Ovary (tissue), 9 donors: ENCODE data around the gene ARMH3. TPM values are rescaled to one million over a fixed set of nuclear protein-coding genes. Genes with fewer than 3 reads are reported as not detected.
A peak's percentile ranks its signal among the peaks of the same experiment; 100 is the strongest.

ENCODE experiments used
- DNase-seq, 5 donors: peaks; one replicate each; pipeline ENCODE4 v3.0.0-alpha.2; 2019 to 2020
- H3K27ac ChIP-seq, 2 donors: fragments of 200-600 bp; one replicate each; pipeline versions ENCODE4 v1.5.1 to v1.8.0; 2019 to 2022
- H3K27me3 ChIP-seq: fragments of 200-600 bp; one replicate; pipeline ENCODE4 v1.8.0; 2022
- H3K36me3 ChIP-seq: fragments of 200-600 bp; sonication (generic); one replicate; pipeline ENCODE4 v1.5.1; 2019
- H3K4me1 ChIP-seq: one replicate; pipeline ENCODE4 v1.8.1; 2013; ENCODE audit warnings: mild to moderate bottlenecking, moderate library complexity; ENCODE audit not compliant: insufficient read depth
- H3K4me3 ChIP-seq: fragments of 200-600 bp; sonication (generic); one replicate; pipeline ENCODE4 v1.5.1; 2017
- H3K9me3 ChIP-seq, 2 donors: fragments of 200-600 bp in 1 of 2; sonication (generic) in 1 of 2; one replicate each; pipeline versions ENCODE4 v1.5.1 to v1.8.1; 2013 to 2019; ENCODE audit warnings: mild to moderate bottlenecking in 1 of 2, moderate library complexity in 1 of 2
- EP300 ChIP-seq: sonication (generic); formaldehyde crosslinking; IDR thresholded peaks from one replicate; pipeline ENCODE4 v1.6.1; 2017; ENCODE audit warnings: antibody characterized with exemption
- POLR2A ChIP-seq: fragments of 450-650 bp; IDR thresholded peaks from one replicate; pipeline ENCODE4 v1.6.1; 2017; ENCODE audit warnings: antibody characterized with exemption, mild to moderate bottlenecking, moderate library complexity
- WGBS, 3 donors: extraction: QIAGEN DNeasy Blood & Tissue Kit in 1 of 3; methylation state at CpG; one replicate each; pipeline versions ENCODE4 v1.1.5 to v1.1.7; 2013 to 2017; 5-methylcytosine and 5-hydroxymethylcytosine counted together
- intact Hi-C, 4 donors: fragments of 100-400 bp; cut with DNase I; formaldehyde crosslinking; loops; one replicate each; pipeline versions ENCODE4 v1.11.0 to v1.15.1; 2022 to 2023
- polyA plus RNA-seq, 2 donors: library from polyadenylated mRNA; stranded (reverse); fragments of 200-250 nt in 1 of 2; fragments of 350-450 nt in 1 of 2; fragmentation: Illumina TruSeq in 1 of 2; extraction: RNeasy Lipid Tissue Mini Kit (QIAGEN cat#74804) in 1 of 2; gene quantifications; one replicate each; pipeline ENCODE4 v1.2.3, GENCODE V29; 2013 to 2014
- total RNA-seq, 7 donors: library from RNA; depleted of rRNA in 2 of 7; stranded (reverse); fragments of >200 nt in 2 of 7; fragmentation: NEBNext Ultra II Directional in 3 of 7; extraction: Animal tissue kit (Norgen Biotek cat#: 25700) in 3 of 7; gene quantifications; one replicate each; pipeline versions ENCODE4 v1.1.0 to v1.2.4, GENCODE V29; 2016 to 2023
- TF ChIP-seq, protein P1 (sequence below), 3 donors: fragments of 450-650 bp in 2 of 3; fragments of 200-600 bp in 1 of 3; IDR thresholded peaks; one replicate each; pipeline versions ENCODE4 v1.5.1 to v1.8.0; 2016 to 2022; ENCODE audit warnings: antibody characterized with exemption in 3 of 3, mild to moderate bottlenecking in 1 of 3
- donor health status: DM: no; HTN: no; CAD: no; lungs with moderate emphysema.
- donor health status: DM: no; HTN: no; CAD: no.
- donor health status: Bipolar disorder and iron deficiency.
- donor health status: DM: yes; HTN: yes; CAD: no.
- donor health status: DM: no; HTN: no; CAD: no.
- donor health status: DM: yes; HTN: yes; CAD: no.

Gene ARMH3
- total and polyA plus RNA-seq, 9 donors = 9.1 to 24.2 (median 18.1) TPM

DNA sequence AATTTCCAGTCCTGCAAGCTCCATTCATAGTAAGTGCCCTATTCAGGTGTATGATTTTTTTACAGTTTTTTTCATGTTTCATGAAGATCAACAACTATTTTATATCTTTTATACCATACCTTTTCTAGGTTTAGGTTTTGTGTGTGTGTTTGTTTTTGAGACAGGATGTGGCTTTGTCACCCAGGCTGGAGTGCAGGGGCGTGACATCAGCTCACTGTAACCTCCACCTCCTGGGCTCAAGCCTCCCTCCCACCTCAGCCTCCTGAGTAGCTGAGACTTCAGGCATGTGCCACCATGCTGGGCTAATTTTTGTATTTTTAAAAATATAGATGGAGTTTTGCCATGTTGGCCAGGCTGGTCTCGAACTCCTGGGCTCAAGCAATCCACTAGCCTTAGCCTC is 35.0 kb downstream of the ARMH3 start:
- Histone ChIP-seq H3K4me1 (no peaks in the 10 kb centered on the region), H3K27me3 (no peaks in the 10 kb centered on the region), H3K27ac (no peak overlapping the region), H3K36me3 (no peaks in the 10 kb centered on the region), H3K4me3 (no peak overlapping the region), H3K9me3 (no peaks in the 10 kb centered on the region)
- WGBS, 3 donors = 96 to 100% (median 100%) methylated on average over 2 of the region's 2 CpGs
- TF ChIP-seq POLR2A (no peak), EP300 (no peak)
- no peak for DNase-seq
- intact Hi-C loops = no loop called here

DNA sequence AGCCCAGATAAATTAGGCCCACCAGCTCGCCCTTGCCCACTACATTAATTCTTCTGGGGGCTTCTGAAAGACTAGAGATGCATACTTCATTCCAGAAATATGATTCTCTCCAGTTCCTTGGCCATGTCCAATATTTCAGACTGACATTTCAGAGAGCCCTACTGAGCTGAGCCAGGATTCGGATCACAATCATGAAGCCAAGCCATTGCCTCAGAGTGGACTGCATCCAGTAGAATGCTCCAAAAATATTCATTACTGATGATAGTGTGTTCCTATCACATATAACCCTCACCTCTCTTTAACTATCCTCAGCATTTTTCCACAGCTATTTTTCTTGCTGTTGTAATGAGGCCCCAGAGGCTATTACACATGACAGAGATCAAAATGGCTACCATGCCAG is 38.7 kb downstream of the ARMH3 start:
- Histone ChIP-seq H3K27ac (no peak overlapping the region), H3K27me3 (no peaks in the 10 kb centered on the region), H3K4me3 (no peak overlapping the region), H3K4me1 (no peaks in the 10 kb centered on the region), H3K9me3 (no peaks in the 10 kb centered on the region), H3K36me3 (no peaks in the 10 kb centered on the region)
- 78 to 94% (median 87%) methylated on average over 2 of the region's 2 CpGs for WGBS, 3 donors
- no peak for TF ChIP-seq POLR2A
- no peak for TF ChIP-seq EP300
- TF ChIP-seq, protein P1, sequence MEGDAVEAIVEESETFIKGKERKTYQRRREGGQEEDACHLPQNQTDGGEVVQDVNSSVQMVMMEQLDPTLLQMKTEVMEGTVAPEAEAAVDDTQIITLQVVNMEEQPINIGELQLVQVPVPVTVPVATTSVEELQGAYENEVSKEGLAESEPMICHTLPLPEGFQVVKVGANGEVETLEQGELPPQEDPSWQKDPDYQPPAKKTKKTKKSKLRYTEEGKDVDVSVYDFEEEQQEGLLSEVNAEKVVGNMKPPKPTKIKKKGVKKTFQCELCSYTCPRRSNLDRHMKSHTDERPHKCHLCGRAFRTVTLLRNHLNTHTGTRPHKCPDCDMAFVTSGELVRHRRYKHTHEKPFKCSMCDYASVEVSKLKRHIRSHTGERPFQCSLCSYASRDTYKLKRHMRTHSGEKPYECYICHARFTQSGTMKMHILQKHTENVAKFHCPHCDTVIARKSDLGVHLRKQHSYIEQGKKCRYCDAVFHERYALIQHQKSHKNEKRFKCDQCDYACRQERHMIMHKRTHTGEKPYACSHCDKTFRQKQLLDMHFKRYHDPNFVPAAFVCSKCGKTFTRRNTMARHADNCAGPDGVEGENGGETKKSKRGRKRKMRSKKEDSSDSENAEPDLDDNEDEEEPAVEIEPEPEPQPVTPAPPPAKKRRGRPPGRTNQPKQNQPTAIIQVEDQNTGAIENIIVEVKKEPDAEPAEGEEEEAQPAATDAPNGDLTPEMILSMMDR (IDR thresholded peaks at IDR 0.05) = no peak
- no peak for DNase-seq
- intact Hi-C loops = loop anchor here in 2 of 4 donors (10.0 kb wide), 3 partner anchors 122 to 412 kb away; partner anchors contain the start of gene FGF8 (in 1 of the 2)

DNA sequence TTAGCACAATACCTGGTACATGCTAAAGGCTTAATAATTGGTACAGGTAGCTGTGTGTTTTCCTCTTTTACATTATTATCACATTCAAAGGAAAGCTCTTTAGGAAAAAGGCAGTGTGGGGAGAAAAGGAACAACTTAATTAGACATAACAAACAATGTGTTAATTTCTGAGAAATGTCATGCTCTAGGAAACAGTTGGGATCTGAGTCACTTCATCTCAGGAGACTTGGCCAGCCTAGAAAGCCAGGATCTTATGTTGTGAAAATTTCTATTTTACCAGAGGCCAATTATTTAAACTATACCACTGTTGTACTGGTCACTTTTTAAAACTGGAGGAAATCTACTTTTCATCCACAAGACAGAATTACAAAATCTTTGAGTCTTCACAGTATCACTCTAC is 39.6 kb downstream of the ARMH3 start:
- intact Hi-C loops = loop anchor here in 2 of 4 donors (10.0 kb wide), 3 partner anchors 122 to 412 kb away; partner anchors contain the start of gene FGF8 (in 1 of the 2)
- DNase-seq = no peak
- Histone ChIP-seq H3K4me3 (no peak overlapping the region), H3K9me3 (no peaks in the 10 kb centered on the region), H3K27me3 (no peaks in the 10 kb centered on the region), H3K27ac (no peak overlapping the region), H3K36me3 (no peaks in the 10 kb centered on the region), H3K4me1 (no peaks in the 10 kb centered on the region)
- TF ChIP-seq POLR2A = no peak
- TF ChIP-seq, protein P1 (IDR thresholded peaks at IDR 0.05) = no peak
- no peak for TF ChIP-seq EP300

DNA sequence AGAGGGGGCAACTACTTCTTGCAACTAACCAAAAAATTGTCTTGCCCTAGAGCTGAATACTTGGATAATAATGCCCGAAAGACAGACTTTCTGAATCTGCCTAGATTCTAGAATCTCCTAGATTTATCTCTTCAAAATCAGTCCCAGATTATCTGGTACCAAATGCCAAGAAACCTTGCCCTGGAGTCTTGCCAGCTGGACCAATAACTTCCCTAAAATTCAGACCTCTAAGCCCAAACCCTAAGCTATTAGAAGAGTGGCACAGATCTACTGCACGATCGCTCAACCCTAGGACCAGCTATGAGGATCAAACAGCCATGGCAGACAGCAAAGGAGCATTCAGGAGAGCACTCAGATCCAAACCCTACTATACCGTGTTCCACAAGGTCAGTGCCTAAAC is 45.0 kb downstream of the ARMH3 start:
- no peak for DNase-seq
- Histone ChIP-seq H3K9me3 (no peaks in the 10 kb centered on the region), H3K4me1 (no peaks in the 10 kb centered on the region), H3K27me3 (no peaks in the 10 kb centered on the region), H3K4me3 (no peak overlapping the region), H3K27ac (no peak overlapping the region), H3K36me3 (no peaks in the 10 kb centered on the region)
- intact Hi-C loops = loop anchor here in 3 of 4 donors (5.0 to 10.0 kb wide), 5 partner anchors 116 to 406 kb away; partner anchors contain the start of genes FGF8 (in 1 of the 3) and KCNIP2 (in 1 of the 3)
- TF ChIP-seq EP300 (no peak), POLR2A (no peak)
- TF ChIP-seq, protein P1 (IDR thresholded peaks at IDR 0.05) = no peak
- 78 to 89% (median 83%) methylated on average over 4 of the region's 4 CpGs for WGBS, 3 donors

DNA sequence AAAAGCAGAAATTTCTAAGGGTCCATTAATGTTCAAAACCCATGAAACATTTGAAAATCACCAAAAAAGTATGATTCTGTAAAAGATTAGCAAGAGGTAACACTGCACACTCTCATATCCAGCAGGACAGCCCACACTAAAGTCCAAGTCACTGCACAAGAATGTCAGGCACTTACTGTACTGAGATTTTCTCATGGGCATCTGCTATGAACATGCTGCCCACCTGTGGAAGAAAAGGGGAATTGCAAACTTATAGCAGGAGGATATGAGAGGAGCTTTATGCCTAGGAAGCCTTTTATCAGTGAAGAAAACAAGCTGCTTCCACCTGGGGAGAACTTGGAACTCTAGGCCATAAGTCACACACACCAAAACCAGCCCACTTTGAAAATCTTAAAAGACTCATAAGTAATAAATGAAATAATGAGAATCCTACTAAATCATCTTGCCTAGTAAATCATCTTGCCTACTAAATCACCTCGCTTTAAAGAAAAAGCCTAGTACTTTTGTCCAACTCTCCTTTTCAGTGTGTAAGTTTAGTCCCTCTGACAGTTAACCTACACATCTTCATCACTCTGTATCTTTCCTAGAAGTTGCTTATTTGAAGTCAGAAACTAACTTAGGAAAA is 46.1 kb downstream of the ARMH3 start:
- Histone ChIP-seq H3K36me3 (no peaks in the 10 kb centered on the region), H3K4me3 (no peak overlapping the region), H3K4me1 (no peaks in the 10 kb centered on the region), H3K27me3 (no peaks in the 10 kb centered on the region), H3K27ac (no peak overlapping the region), H3K9me3 (no peaks in the 10 kb centered on the region)
- WGBS, 3 donors = 92 to 100% (median 95%) methylated on average over 1 of the region's 1 CpG
- DNase-seq = peak in 3 of 5 donors; percentile 30 to 57 (median 31)
- intact Hi-C loops = loop anchor here in 3 of 4 donors (5.0 to 10.0 kb wide), 6 partner anchors 115 to 405 kb away; partner anchors contain the start of genes KCNIP2 (in 3 of the 3) and FGF8 (in 2 of the 3)
- TF ChIP-seq POLR2A (no peak), EP300 (no peak)
- TF ChIP-seq, protein P1 (IDR thresholded peaks at IDR 0.05) = peak; percentile 51 to 85 (median 72)
